Measurements from ENCODE around the gene HOXC6. TPM values are rescaled to one million over a fixed set of nuclear protein-coding genes. Genes with fewer than 3 reads are reported as not detected.

HOXC6 gene
- polyA plus RNA-seq, 4 donors = 1.5 to 10.4 (median 1.9) TPM; not detected in 1

DNA sequence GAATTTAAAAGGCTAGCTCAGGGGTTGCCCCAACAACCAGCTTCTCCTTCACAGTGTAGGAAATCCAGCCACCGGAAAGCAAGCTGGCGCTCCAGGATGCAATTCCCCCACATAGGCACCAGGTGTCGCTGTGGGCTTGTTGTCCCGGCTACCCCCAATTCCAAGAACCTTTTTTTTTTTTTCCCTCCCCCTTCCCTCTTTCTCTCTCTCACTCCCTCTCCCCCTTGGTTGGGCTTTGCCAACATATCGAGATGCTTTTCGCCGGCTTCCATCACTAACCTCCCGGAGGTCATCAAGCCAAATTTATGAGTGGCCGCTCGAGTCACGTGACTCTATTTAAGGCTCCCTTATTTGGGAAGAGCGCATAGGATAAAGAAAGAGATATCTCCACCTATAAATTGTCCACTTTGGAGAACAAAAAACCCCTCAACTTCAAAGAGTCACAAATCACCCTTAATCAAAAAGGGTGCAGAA lies 4.4 kb downstream of the HOXC6 start, which contains the start of gene HOXC5:
TSS of gene HOXC5 (plus strand) at position 424 of the 474 bp plus-strand sequence. CDS start 73 bp downstream, outside the sequence.
- Histone ChIP-seq H3K27ac (ENCODE audit: low read depth in 1 of 3, low read length in 2 of 3) (peak within 1 kb of the TSS in 2 of 3 donors; percentile 39 to 46), H3K36me3 (ENCODE audit: control insufficient read depth in 3 of 3, insufficient read depth in 2 of 3, low read depth in 1 of 3, low read length in 3 of 3) (peaks cover 0 to 22% (median 0%) of the 10 kb centered on the region in 3 donors), H3K27me3 (ENCODE audit: control insufficient read depth in 3 of 3, insufficient read depth in 3 of 3, low read length in 3 of 3) (peaks cover 19 to 98% (median 32%) of the 10 kb centered on the region in 3 donors), H3K4me1 (ENCODE audit: control insufficient read depth in 3 of 3, insufficient read depth in 2 of 3, low read depth in 1 of 3, low read length in 2 of 3) (peaks cover 0 to 34% (median 0%) of the 10 kb centered on the region in 3 donors), H3K4me3 (ENCODE audit: low read depth in 1 of 3, low read length in 3 of 3) (peak within 1 kb of the TSS in 2 of 3 donors; percentile 10 to 36), H3K9me3 (ENCODE audit: control insufficient read depth in 2 of 2, insufficient read depth in 1 of 2, low read depth in 1 of 2, low read length in 1 of 2) (no peaks in the 10 kb centered on the region)
- peak; percentile 62 to 82 for DNase-seq
- WGBS, 3 donors = 2 to 8% (median 3%) methylated on average over 12 of the region's 12 CpGs
- FAIRE-seq = no peak

DNA sequence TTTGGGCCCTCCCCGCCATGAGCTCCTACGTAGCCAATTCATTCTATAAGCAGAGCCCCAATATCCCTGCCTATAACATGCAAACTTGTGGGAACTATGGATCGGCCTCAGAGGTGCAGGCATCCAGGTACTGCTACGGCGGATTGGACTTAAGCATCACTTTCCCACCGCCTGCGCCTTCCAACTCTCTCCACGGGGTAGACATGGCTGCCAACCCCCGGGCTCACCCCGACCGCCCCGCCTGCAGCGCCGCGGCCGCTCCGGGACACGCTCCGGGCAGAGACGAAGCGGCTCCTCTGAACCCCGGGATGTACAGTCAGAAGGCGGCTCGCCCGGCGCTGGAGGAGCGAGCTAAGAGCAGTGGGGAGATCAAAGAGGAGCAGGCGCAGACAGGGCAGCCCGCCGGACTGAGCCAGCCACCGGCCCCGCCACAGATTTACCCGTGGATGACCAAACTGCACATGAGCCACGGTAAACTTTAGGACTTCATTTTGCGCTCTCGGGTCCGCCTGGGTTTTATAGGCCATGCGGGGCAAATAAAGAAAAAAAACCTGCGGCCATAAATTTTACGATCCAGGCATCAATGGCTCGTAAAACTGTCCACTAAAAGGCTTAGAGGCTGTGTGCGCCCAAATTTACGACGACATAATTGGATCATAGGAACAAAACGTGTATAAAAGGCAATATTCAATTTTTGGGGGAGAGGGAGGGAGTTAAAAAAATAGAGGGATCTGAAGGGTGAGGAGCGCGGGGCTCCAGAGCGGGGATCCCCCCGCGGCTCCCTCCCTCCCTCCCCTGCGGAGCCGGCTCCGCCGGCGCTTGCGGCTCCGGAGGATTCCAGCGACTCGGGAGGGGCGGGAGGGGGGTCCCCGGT lies 5.1 kb downstream of the HOXC6 start:
- Histone ChIP-seq H3K4me1 (ENCODE audit: control insufficient read depth in 3 of 3, insufficient read depth in 2 of 3, low read depth in 1 of 3, low read length in 2 of 3) (peaks cover 0 to 30% (median 0%) of the 10 kb centered on the region in 3 donors), H3K4me3 (ENCODE audit: low read depth in 1 of 3, low read length in 3 of 3) (peak overlapping the region in 2 of 3 donors; percentile 10 to 36), H3K36me3 (ENCODE audit: control insufficient read depth in 3 of 3, insufficient read depth in 2 of 3, low read depth in 1 of 3, low read length in 3 of 3) (peaks cover 0 to 22% (median 0%) of the 10 kb centered on the region in 3 donors), H3K27ac (ENCODE audit: low read depth in 1 of 3, low read length in 2 of 3) (peak overlapping the region in 2 of 3 donors; percentile 39 to 46), H3K9me3 (ENCODE audit: control insufficient read depth in 2 of 2, insufficient read depth in 1 of 2, low read depth in 1 of 2, low read length in 1 of 2) (no peaks in the 10 kb centered on the region), H3K27me3 (ENCODE audit: control insufficient read depth in 3 of 3, insufficient read depth in 3 of 3, low read length in 3 of 3) (peaks cover 19 to 98% (median 35%) of the 10 kb centered on the region in 3 donors)
- WGBS, 3 donors = 1 to 4% (median 3%) methylated on average over 53 to 61 of the region's 61 CpGs
- no peak for FAIRE-seq
- peak; percentile 43 to 77 for DNase-seq

DNA sequence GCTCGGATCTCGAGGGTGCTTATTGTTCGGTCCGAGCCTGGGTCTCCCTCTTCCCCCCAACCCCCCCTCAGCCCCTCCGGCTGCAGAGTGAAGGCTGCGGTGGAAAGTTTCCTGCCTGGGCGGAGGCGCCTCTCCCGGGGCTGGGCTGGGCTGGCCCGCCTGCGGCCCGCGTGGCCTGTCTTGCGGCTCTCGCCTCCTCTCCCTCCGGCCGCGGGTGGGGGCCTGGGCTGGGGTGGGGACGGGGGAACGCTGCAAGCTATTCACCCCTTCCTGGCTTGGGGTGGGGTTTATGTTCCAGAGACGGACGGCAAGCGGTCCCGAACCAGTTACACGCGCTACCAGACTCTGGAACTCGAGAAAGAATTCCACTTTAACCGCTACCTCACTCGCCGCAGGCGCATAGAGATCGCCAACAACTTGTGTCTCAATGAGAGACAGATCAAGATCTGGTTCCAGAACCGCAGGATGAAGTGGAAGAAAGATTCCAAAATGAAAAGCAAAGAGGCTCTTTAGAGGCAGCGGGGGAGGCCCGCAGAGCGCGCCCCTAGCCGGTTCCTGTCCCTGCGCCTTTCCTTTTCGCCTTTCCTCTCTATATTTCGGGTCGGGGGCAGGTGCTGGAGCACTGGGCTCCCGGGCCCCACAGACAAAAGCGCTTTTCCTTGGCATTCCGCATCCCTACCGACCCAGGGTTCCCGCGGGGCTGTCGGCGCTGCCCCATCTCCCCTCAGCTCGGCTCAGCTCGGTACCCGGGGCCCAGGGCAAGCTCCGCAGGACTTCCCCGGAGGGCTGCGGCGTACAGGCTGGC lies 5.9 kb downstream of the HOXC6 start:
- no peak overlapping the region for H3K27ac ChIP-seq (ENCODE audit: low read depth in 1 of 3, low read length in 2 of 3)

DNA sequence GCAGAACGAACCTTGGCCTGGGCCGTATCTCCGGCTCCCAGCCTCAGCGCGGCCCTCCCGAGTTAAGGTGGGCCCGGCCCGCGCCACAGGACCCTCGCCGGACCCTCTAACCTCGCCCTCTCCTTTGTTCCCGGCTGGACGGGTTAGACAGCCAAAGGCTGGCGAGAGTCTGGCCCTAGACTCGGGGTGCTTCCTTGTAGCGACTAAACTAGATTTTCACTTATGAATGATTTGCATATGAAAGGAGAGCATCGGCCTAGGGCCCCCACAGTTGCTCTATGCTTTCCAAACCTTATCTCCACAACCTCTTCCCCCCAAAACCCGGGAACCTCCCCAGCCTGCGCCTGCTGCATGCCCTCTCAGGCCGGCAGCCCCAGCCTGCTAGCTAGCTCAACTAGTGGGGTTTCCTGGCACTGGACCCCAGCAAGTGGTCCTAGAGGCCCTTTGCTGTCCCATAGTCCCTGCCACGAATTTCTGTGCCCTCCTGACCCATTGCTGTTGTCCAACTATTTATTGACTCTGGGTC lies 6.6 kb downstream of the HOXC6 start:
- Histone ChIP-seq H3K9me3 (ENCODE audit: control insufficient read depth in 2 of 2, insufficient read depth in 1 of 2, low read depth in 1 of 2, low read length in 1 of 2) (no peaks in the 10 kb centered on the region), H3K27me3 (ENCODE audit: control insufficient read depth in 3 of 3, insufficient read depth in 3 of 3, low read length in 3 of 3) (peaks cover 21 to 99% (median 31%) of the 10 kb centered on the region in 3 donors), H3K4me1 (ENCODE audit: control insufficient read depth in 3 of 3, insufficient read depth in 2 of 3, low read depth in 1 of 3, low read length in 2 of 3) (peaks cover 0 to 31% (median 0%) of the 10 kb centered on the region in 3 donors), H3K27ac (ENCODE audit: low read depth in 1 of 3, low read length in 2 of 3) (no peak overlapping the region), H3K36me3 (ENCODE audit: control insufficient read depth in 3 of 3, insufficient read depth in 2 of 3, low read depth in 1 of 3, low read length in 3 of 3) (peaks cover 0 to 17% (median 0%) of the 10 kb centered on the region in 3 donors), H3K4me3 (ENCODE audit: low read depth in 1 of 3, low read length in 3 of 3) (no peak overlapping the region)
- WGBS, 3 donors = 33 to 62% (median 54%) methylated on average over 22 of the region's 22 CpGs
- FAIRE-seq (no peak), DNase-seq (no peak)

More for the DNA sequence above, 5.9 kb downstream of the HOXC6 start:
- 24 to 33% (median 24%) methylated on average over 52 to 57 of the region's 57 CpGs for WGBS, 3 donors
- peaks cover 0 to 29% (median 0%) of the 10 kb centered on the region in 3 donors for H3K4me1 ChIP-seq (ENCODE audit: control insufficient read depth in 3 of 3, insufficient read depth in 2 of 3, low read depth in 1 of 3, low read length in 2 of 3)
- no peaks in the 10 kb centered on the region for H3K9me3 ChIP-seq (ENCODE audit: control insufficient read depth in 2 of 2, insufficient read depth in 1 of 2, low read depth in 1 of 2, low read length in 1 of 2)
- DNase-seq = no peak
- FAIRE-seq = no peak
- H3K27me3 ChIP-seq (ENCODE audit: control insufficient read depth in 3 of 3, insufficient read depth in 3 of 3, low read length in 3 of 3) = peaks cover 21 to 99% (median 31%) of the 10 kb centered on the region in 3 donors
- peak overlapping the region in 2 of 3 donors; percentile 10 to 36 for H3K4me3 ChIP-seq (ENCODE audit: low read depth in 1 of 3, low read length in 3 of 3)
- H3K36me3 ChIP-seq (ENCODE audit: control insufficient read depth in 3 of 3, insufficient read depth in 2 of 3, low read depth in 1 of 3, low read length in 3 of 3) = peaks cover 0 to 22% (median 0%) of the 10 kb centered on the region in 3 donors

DNA sequence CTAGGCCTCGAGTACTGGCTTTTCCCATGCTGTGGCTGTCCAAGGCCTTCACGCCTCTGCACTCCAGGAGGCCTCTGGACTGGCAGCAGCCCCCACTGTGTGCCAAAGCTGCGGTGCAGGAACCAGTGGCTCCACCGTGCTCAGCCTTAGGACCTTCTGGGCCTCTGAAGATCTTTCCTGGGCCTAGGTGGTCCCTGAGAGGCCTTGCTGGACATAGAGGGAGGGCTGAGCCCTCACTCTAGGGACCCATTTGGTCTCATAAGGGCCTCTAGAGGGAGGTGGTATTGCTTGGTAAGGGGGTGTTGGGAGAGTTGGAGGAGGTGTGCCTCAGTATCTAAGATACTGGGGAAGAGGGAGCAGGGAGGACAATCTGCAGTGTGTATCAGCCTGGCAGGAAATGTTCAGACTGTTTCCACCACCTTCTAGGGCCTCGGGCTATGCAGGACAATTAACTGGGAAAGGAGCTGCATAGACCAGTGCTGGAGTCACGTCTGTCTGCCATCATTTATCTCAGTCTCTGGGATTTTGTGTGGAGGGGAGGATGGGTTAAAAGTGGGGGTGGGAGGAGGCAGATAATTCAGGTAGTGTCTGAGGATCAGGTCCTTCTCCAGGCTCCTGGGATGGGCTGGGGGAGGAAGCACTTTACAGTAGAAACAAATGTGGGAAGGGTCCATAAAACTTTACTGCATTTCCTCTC lies 7.5 kb downstream of the HOXC6 start:
- Histone ChIP-seq H3K4me3 (ENCODE audit: low read depth in 1 of 3, low read length in 3 of 3) (no peak overlapping the region), H3K36me3 (ENCODE audit: control insufficient read depth in 3 of 3, insufficient read depth in 2 of 3, low read depth in 1 of 3, low read length in 3 of 3) (peaks cover 0 to 15% (median 0%) of the 10 kb centered on the region in 3 donors), H3K27ac (ENCODE audit: low read depth in 1 of 3, low read length in 2 of 3) (no peak overlapping the region), H3K27me3 (ENCODE audit: control insufficient read depth in 3 of 3, insufficient read depth in 3 of 3, low read length in 3 of 3) (peaks cover 21 to 99% (median 35%) of the 10 kb centered on the region in 3 donors), H3K9me3 (ENCODE audit: control insufficient read depth in 2 of 2, insufficient read depth in 1 of 2, low read depth in 1 of 2, low read length in 1 of 2) (no peaks in the 10 kb centered on the region), H3K4me1 (ENCODE audit: control insufficient read depth in 3 of 3, insufficient read depth in 2 of 3, low read depth in 1 of 3, low read length in 2 of 3) (peaks cover 0 to 31% (median 0%) of the 10 kb centered on the region in 3 donors)
- WGBS, 3 donors = 55 to 75% (median 64%) methylated on average over 6 of the region's 6 CpGs
- FAIRE-seq (no peak), DNase-seq (no peak)

DNA sequence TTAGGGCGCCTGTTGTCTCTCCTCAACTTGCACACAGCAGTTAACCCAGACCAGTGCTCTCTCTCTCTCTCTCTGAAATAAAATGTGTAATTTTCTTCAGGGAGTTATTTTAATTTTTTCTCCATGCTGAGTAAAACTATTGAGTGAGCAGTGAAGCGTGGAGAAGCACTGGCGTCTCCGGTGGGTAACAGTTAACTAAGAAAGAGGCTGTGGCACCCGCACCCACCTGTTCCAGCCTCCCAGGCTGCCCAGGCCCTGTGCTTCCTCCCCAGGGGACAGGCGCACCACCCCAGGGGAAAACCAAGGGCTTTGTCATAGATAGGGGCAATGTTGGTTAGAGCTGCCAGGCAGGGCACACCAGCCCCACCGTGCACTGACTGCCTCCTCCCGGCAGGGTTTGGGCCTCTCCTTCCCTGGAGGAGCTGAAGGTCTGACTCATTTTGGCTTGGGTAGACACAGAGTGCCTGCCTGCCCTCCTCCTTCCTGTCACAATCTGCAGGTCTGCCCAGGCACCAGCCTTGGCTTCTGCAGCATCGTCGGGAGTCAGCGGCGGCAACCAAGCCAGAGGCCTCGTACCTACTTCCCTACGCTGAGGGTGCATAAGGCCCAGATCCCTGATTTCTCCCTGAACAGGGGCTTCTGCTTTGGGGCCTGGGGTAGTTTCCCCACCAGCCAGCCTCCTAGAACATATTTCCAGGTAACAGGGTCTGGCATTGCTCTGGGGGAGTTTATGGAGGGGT lies 8.6 kb downstream of the HOXC6 start:
- peaks cover 22 to 97% (median 32%) of the 10 kb centered on the region in 3 donors for H3K27me3 ChIP-seq (ENCODE audit: control insufficient read depth in 3 of 3, insufficient read depth in 3 of 3, low read length in 3 of 3)
- no peak overlapping the region for H3K27ac ChIP-seq (ENCODE audit: low read depth in 1 of 3, low read length in 2 of 3)
- WGBS, 3 donors = 72 to 77% (median 73%) methylated on average over 14 of the region's 14 CpGs

More for the DNA sequence above, 8.6 kb downstream of the HOXC6 start:
- Histone ChIP-seq H3K9me3 (ENCODE audit: control insufficient read depth in 2 of 2, insufficient read depth in 1 of 2, low read depth in 1 of 2, low read length in 1 of 2) (no peaks in the 10 kb centered on the region), H3K4me3 (ENCODE audit: low read depth in 1 of 3, low read length in 3 of 3) (no peak overlapping the region), H3K36me3 (ENCODE audit: control insufficient read depth in 3 of 3, insufficient read depth in 2 of 3, low read depth in 1 of 3, low read length in 3 of 3) (peaks cover 0 to 12% (median 0%) of the 10 kb centered on the region in 3 donors), H3K4me1 (ENCODE audit: control insufficient read depth in 3 of 3, insufficient read depth in 2 of 3, low read depth in 1 of 3, low read length in 2 of 3) (peaks cover 0 to 31% (median 0%) of the 10 kb centered on the region in 3 donors)
- FAIRE-seq (no peak), DNase-seq (no peak)
